H1 (cell line): ENCODE measurements around the gene ADAD2.

ENCODE experiments used
- CREB1 ChIP-seq: IDR thresholded peaks from 2 replicates; pipeline ENCODE4 v1.6.1; 2012; ENCODE audit warnings: inconsistent platforms
- EP300 ChIP-seq, 2 experiments: IDR thresholded peaks; 1 replicate in 1 of 2; 2 replicates in 1 of 2; pipeline ENCODE4 v1.6.1; 2011 to 2012; ENCODE audit warnings: low read depth in 2 of 2, low read length in 2 of 2, mild to moderate bottlenecking in 2 of 2, borderline replicate concordance in 1 of 2, inconsistent platforms in 1 of 2, moderate library complexity in 1 of 2
- EZH2 ChIP-seq: fragments of 200-600 bp; sonication (generic); IDR thresholded peaks from 2 replicates; pipeline ENCODE4 v1.7.1; 2012; ENCODE audit warnings: low read depth, mild to moderate bottlenecking, moderate library complexity, low read length, inconsistent platforms; ENCODE audit not compliant: severe bottlenecking
- POLR2A ChIP-seq, 2 experiments: IDR thresholded peaks; 1 replicate in 1 of 2; 2 replicates in 1 of 2; pipeline ENCODE4 v1.6.1; 2011; ENCODE audit warnings: low read depth in 2 of 2, low read length in 2 of 2, mild to moderate bottlenecking in 2 of 2; ENCODE audit errors: control extremely low read depth in 1 of 2
- RNF2 ChIP-seq: fragments of 200-900, 300-1000 bp; sonication (generic); IDR thresholded peaks from 2 replicates; pipeline ENCODE4 v1.7.1; 2016; ENCODE audit warnings: borderline replicate concordance, low read depth, mild to moderate bottlenecking, antibody characterized with exemption, low read length; ENCODE audit not compliant: poor library complexity, severe bottlenecking; ENCODE audit errors: missing control alignments
- SP2 ChIP-seq: IDR thresholded peaks from 2 replicates; pipeline ENCODE4 v1.6.1; 2012; ENCODE audit warnings: mild to moderate bottlenecking, low read length, inconsistent platforms
- YY1 ChIP-seq: IDR thresholded peaks from 2 replicates; pipeline ENCODE4 v1.6.1; 2011; ENCODE audit warnings: low read depth, mild to moderate bottlenecking, low read length
- TF ChIP-seq, protein P1 (sequence below), 3 experiments: IDR thresholded peaks; 1 replicate in 2 of 3; 2 replicates in 1 of 3; pipeline versions ENCODE4 v1.5.1 to v1.6.1; 2011; ENCODE audit warnings: low read length in 3 of 3, mild to moderate bottlenecking in 3 of 3, inconsistent platforms in 2 of 3, low read depth in 1 of 3, moderate library complexity in 1 of 3; ENCODE audit not compliant: insufficient read depth in 1 of 3; ENCODE audit errors: control extremely low read depth in 1 of 3

DNA sequence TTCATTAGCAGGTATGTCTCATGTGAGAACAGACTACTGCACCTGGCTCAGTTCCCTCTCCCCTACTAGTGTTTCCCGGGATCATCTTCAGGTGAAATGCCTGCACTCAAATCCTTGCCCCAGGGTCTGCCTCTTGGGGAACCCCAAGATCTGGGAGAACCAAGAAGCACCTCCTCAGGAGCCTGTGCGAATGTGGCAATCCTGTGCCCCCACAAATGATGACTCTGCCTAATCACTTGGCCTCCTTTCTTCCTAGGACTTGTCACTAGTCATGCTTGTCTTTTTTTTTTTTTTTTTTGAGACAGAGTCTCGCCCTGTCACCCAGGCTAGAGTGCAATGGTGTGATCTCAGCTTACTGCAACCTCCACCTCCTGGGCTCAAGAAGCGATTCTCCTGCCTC lies 21.7 kb downstream of the ADAD2 start:
- TF ChIP-seq EZH2 (no peak), EP300 (IDR thresholded peaks at IDR 0.05; ENCODE audit: borderline replicate concordance in 1 of 2, low read depth in 2 of 2, low read length in 2 of 2) (no peak), YY1 (no peak), POLR2A (IDR thresholded peaks at IDR 0.05; ENCODE audit: control extremely low read depth in 1 of 2, low read depth in 2 of 2, low read length in 2 of 2) (no peak), RNF2 (no peak), SP2 (no peak), CREB1 (no peak)
- TF ChIP-seq, protein P1, sequence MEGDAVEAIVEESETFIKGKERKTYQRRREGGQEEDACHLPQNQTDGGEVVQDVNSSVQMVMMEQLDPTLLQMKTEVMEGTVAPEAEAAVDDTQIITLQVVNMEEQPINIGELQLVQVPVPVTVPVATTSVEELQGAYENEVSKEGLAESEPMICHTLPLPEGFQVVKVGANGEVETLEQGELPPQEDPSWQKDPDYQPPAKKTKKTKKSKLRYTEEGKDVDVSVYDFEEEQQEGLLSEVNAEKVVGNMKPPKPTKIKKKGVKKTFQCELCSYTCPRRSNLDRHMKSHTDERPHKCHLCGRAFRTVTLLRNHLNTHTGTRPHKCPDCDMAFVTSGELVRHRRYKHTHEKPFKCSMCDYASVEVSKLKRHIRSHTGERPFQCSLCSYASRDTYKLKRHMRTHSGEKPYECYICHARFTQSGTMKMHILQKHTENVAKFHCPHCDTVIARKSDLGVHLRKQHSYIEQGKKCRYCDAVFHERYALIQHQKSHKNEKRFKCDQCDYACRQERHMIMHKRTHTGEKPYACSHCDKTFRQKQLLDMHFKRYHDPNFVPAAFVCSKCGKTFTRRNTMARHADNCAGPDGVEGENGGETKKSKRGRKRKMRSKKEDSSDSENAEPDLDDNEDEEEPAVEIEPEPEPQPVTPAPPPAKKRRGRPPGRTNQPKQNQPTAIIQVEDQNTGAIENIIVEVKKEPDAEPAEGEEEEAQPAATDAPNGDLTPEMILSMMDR (IDR thresholded peaks at IDR 0.05; ENCODE audit: control extremely low read depth in 1 of 3, insufficient read depth in 1 of 3, low read depth in 1 of 3, low read length in 3 of 3), result no peak
